ENCODE data around the gene COA5.

DNA sequence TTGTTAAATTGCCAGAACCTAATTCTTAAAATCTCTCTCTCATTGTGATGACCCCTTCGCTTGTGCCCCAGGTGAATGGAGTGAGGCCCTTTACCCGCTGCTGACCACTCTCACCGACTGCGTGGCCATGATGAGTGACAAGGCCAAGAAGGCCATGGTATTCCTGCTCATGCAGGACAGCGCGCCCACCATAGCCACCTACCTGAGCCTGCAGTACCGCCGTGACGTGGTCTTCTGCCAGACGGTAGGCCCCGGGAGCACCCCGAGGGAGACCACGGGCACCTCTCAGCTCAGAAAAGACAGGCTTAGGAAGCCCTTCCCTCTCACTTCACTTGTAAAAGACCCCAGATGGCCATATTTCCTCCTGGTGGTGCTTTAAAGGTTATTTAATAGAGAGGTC is 44.9 kb downstream of the COA5 start:
- TF ChIP-seq, protein P1, sequence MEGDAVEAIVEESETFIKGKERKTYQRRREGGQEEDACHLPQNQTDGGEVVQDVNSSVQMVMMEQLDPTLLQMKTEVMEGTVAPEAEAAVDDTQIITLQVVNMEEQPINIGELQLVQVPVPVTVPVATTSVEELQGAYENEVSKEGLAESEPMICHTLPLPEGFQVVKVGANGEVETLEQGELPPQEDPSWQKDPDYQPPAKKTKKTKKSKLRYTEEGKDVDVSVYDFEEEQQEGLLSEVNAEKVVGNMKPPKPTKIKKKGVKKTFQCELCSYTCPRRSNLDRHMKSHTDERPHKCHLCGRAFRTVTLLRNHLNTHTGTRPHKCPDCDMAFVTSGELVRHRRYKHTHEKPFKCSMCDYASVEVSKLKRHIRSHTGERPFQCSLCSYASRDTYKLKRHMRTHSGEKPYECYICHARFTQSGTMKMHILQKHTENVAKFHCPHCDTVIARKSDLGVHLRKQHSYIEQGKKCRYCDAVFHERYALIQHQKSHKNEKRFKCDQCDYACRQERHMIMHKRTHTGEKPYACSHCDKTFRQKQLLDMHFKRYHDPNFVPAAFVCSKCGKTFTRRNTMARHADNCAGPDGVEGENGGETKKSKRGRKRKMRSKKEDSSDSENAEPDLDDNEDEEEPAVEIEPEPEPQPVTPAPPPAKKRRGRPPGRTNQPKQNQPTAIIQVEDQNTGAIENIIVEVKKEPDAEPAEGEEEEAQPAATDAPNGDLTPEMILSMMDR (IDR thresholded peaks at IDR 0.05) = no peak
- TF ChIP-seq ZFX (IDR thresholded peaks at IDR 0.05; ENCODE audit: borderline replicate concordance) = no peak

All from 22Rv1 (cell line).